Esophagus squamous epithelium (tissue), 5 donors: Measurements from ENCODE around the gene SHC4. TPM values are rescaled to one million over a fixed set of nuclear protein-coding genes. Genes with fewer than 3 reads are reported as not detected.

ENCODE experiments used
- DNase-seq: peaks from one replicate; lab custom pipeline; 2025; lab: John Stamatoyannopoulos, UW
- H3K27ac ChIP-seq, 4 donors: fragments of 200-600 bp; sonication (generic); one replicate each; pipeline ENCODE4 v1.5.1; 2016 to 2019; ENCODE audit warnings: mild to moderate bottlenecking in 1 of 4
- H3K27me3 ChIP-seq, 4 donors: fragments of 200-600 bp; sonication (generic); 1 replicate in 3 of 4; 2 replicates in 1 of 4; pipeline versions ENCODE4 v1.5.1 to v1.6.0; 2017 to 2021; ENCODE audit warnings: antibody characterized with exemption in 1 of 4
- H3K36me3 ChIP-seq, 3 donors: fragments of 200-600 bp; sonication (generic); one replicate each; pipeline ENCODE4 v1.5.1; 2016 to 2019
- H3K4me1 ChIP-seq, 3 donors: fragments of 200-600 bp; sonication (generic); one replicate each; pipeline ENCODE4 v1.5.1; 2017 to 2019
- H3K4me3 ChIP-seq, 4 donors: fragments of 200-600 bp; sonication (generic); 1 replicate in 3 of 4; 2 replicates in 1 of 4; pipeline ENCODE4 v1.5.1; 2016 to 2019; ENCODE audit warnings: mild to moderate bottlenecking in 2 of 4, moderate library complexity in 1 of 4
- H3K9me3 ChIP-seq, 3 donors: fragments of 200-600 bp; sonication (generic); one replicate each; pipeline ENCODE4 v1.5.1; 2016 to 2019
- POLR2A ChIP-seq, 4 donors: fragments of 450-650 bp; IDR thresholded peaks; one replicate each; pipeline ENCODE4 v1.6.1; 2017; ENCODE audit warnings: antibody characterized with exemption in 4 of 4, mild to moderate bottlenecking in 4 of 4, moderate library complexity in 3 of 4
- WGBS, 2 donors: methylation state at CpG; one replicate each; pipeline ENCODE4 v1.1.5; 2018; 5-methylcytosine and 5-hydroxymethylcytosine counted together
- intact Hi-C: fragments of 100-400 bp; cut with DNase I; formaldehyde crosslinking; loops from one replicate; pipeline ENCODE4 v1.15.0; 2022
- total RNA-seq, 4 donors: library from RNA; depleted of rRNA; stranded (reverse); fragments of >200 nt; gene quantifications; one replicate each; pipeline ENCODE4 v1.1.0, GENCODE V29; 2016
- TF ChIP-seq, protein P1 (sequence below), 6 experiments: fragments of 450-650 bp in 4 of 6; fragments of 200-600 bp in 2 of 6; sonication (generic) in 2 of 6; IDR thresholded peaks; one replicate each; pipeline ENCODE4 v1.5.1; 2016 to 2019; ENCODE audit warnings: antibody characterized with exemption in 6 of 6, mild to moderate bottlenecking in 4 of 6, moderate library complexity in 4 of 6
- donor health status: DM: yes; HTN: yes; CAD: no.

Gene SHC4
- total RNA-seq, 4 donors from 2014 or later: 0.18 to 0.50 (median 0.38) TPM; not detected in 1

DNA sequence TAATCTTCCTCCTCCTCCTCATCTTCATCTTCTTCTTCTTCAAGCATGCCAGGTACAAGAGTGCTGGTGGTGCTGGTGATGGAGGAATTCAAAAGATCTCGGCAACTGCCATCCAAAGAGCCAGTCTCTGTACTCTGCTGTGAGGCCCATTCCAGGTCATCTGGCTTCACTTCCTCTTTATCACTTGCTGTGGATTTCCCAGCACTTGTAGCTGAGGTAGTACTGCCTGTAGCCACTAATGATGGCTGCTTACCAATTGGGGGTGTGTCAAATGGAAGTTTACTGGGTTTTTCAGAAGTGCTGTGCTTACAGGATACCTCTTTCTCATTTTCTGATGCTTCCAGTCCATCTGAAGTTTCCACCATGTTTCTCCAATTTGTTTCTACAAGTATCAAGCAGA lies 28.8 kb upstream of the SHC4 start:
- TF ChIP-seq, protein P1, sequence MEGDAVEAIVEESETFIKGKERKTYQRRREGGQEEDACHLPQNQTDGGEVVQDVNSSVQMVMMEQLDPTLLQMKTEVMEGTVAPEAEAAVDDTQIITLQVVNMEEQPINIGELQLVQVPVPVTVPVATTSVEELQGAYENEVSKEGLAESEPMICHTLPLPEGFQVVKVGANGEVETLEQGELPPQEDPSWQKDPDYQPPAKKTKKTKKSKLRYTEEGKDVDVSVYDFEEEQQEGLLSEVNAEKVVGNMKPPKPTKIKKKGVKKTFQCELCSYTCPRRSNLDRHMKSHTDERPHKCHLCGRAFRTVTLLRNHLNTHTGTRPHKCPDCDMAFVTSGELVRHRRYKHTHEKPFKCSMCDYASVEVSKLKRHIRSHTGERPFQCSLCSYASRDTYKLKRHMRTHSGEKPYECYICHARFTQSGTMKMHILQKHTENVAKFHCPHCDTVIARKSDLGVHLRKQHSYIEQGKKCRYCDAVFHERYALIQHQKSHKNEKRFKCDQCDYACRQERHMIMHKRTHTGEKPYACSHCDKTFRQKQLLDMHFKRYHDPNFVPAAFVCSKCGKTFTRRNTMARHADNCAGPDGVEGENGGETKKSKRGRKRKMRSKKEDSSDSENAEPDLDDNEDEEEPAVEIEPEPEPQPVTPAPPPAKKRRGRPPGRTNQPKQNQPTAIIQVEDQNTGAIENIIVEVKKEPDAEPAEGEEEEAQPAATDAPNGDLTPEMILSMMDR (IDR thresholded peaks at IDR 0.05): no peak
- TF ChIP-seq POLR2A (IDR thresholded peaks at IDR 0.05): no peak
- Histone ChIP-seq H3K27ac (no peak overlapping the region), H3K9me3 (no peaks in the 10 kb centered on the region), H3K4me3 (no peak overlapping the region), H3K27me3 (no peaks in the 10 kb centered on the region), H3K36me3 (peaks cover 3 to 82% (median 11%) of the 10 kb centered on the region in 3 donors), H3K4me1 (no peaks in the 10 kb centered on the region)
- 91 to 93% methylated on average over 1 of the region's 1 CpG for WGBS, 2 donors
- intact Hi-C loops: no loop called here
- DNase-seq: no peak

DNA sequence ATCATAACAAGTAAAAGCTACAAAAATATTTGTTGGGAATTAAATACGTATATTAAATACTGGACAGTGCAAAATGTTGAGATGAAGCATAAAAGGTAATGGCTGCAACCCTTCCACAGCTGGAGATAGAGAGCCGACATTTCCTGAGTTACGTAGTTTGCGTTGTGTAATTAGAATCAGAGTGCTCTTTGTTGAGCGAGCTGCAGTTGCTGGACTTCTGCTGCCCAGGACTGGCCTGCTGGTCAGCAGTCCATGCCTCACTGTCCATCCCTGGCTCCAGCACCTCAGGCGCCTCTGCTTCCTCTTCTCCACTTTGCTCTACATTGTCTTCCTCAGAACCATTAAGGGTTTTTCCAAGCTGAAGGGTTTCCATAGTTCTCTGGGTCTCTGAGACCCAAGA lies 28.4 kb upstream of the SHC4 start:
- no peak for DNase-seq
- no peaks in the 10 kb centered on the region for H3K9me3 ChIP-seq
- H3K4me3 ChIP-seq: no peak overlapping the region
- no peaks in the 10 kb centered on the region for H3K4me1 ChIP-seq
- H3K27me3 ChIP-seq: no peaks in the 10 kb centered on the region
- intact Hi-C loops: no loop called here
- no peak overlapping the region for H3K27ac ChIP-seq
- peaks cover 3 to 78% (median 9%) of the 10 kb centered on the region in 3 donors for H3K36me3 ChIP-seq
- WGBS, 2 donors: 91 to 95% methylated on average over 6 of the region's 6 CpGs
- TF ChIP-seq POLR2A (IDR thresholded peaks at IDR 0.05): no peak

DNA sequence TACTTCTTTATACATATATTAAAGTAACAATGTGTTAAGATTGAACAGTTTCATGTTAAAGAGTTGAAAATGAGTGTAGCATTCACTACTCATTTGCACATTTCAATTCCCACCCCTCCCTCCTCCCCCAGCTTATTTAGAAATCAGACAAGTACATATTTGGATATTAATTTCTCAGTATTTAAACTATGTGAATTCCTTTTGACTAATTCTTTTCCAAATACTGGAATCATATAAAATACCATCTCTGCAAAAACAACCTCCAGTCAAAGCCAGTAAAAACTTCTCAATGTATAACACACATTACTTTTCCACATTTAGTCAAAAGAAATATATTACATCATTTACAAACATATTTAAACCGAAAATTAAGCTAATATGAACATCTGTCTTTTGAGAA lies 25.5 kb upstream of the SHC4 start:
- H3K4me1 ChIP-seq: peaks cover 0 to 4% (median 0%) of the 10 kb centered on the region in 3 donors
- peaks cover 3 to 48% (median 4%) of the 10 kb centered on the region in 3 donors for H3K36me3 ChIP-seq

DNA sequence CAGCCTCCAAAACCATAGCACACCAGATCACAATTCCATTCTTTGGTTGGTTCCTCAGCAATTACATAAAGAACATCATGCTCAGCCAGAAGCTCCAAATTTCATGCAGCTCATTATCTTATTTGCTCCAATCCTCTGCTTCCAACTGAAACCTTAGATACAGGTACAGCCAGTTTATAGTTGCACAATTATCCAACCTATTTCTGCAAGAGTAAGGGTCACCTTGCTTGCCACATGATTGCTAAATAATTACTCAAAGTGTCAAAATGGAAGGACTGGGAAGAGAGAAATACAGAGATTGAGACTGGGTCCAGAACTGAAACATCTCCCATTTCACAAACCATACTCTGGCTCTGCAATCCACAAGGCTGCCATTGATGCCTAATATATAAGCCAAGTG lies 23.4 kb upstream of the SHC4 start:
- no peak overlapping the region for H3K4me3 ChIP-seq
- peaks cover 1 to 29% (median 4%) of the 10 kb centered on the region in 3 donors for H3K36me3 ChIP-seq
- no peak overlapping the region for H3K27ac ChIP-seq
- H3K27me3 ChIP-seq: no peaks in the 10 kb centered on the region
- intact Hi-C loops: no loop called here
- TF ChIP-seq, protein P1 (IDR thresholded peaks at IDR 0.05): no peak
- no peak for TF ChIP-seq POLR2A (IDR thresholded peaks at IDR 0.05)
- H3K4me1 ChIP-seq: peaks cover 0 to 5% (median 0%) of the 10 kb centered on the region in 3 donors
- no peak for DNase-seq
- H3K9me3 ChIP-seq: no peaks in the 10 kb centered on the region

More for the DNA sequence above, 25.5 kb upstream of the SHC4 start:
- no peak for DNase-seq
- intact Hi-C loops: no loop called here
- no peak for TF ChIP-seq POLR2A (IDR thresholded peaks at IDR 0.05)
- TF ChIP-seq, protein P1 (IDR thresholded peaks at IDR 0.05): no peak
- Histone ChIP-seq H3K27ac (no peak overlapping the region), H3K9me3 (no peaks in the 10 kb centered on the region), H3K4me3 (no peak overlapping the region), H3K27me3 (no peaks in the 10 kb centered on the region)
- WGBS, 2 donors: 52 to 62% methylated on average over 1 of the region's 1 CpG

DNA sequence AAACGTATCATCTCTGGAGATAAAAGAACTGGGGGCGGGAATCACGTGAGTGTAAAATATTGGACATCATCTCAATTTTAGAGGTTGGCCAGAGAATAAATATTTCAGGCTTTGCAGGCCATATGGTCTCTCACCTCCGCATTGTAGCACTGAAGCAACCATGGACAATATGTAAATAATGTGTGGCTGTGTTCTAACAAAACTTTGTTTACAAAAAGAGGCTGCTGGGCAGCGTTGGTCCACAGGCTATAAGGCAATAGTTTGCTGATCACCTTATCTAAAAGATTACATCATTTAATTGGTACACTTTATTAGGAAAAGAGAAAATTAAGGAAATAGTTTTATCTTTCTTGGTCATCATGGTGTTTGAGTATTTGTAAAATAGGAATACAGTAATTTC lies 22.5 kb upstream of the SHC4 start:
- intact Hi-C loops: no loop called here
- WGBS, 2 donors: 75 to 78% methylated on average over 5 of the region's 5 CpGs

More for the DNA sequence above, 22.5 kb upstream of the SHC4 start:
- TF ChIP-seq, protein P1 (IDR thresholded peaks at IDR 0.05): no peak
- TF ChIP-seq POLR2A (IDR thresholded peaks at IDR 0.05): no peak
- Histone ChIP-seq H3K4me3 (no peak overlapping the region), H3K27ac (no peak overlapping the region), H3K36me3 (peaks cover 0 to 20% (median 4%) of the 10 kb centered on the region in 3 donors), H3K27me3 (no peaks in the 10 kb centered on the region), H3K4me1 (peaks cover 0 to 5% (median 0%) of the 10 kb centered on the region in 3 donors), H3K9me3 (no peaks in the 10 kb centered on the region)
- no peak for DNase-seq
